ENCODE data around the gene LGALS12. TPM values are rescaled to one million over a fixed set of nuclear protein-coding genes. Genes with fewer than 3 reads are reported as not detected.

Gene LGALS12
- total and polyA plus RNA-seq, 4 donors, result 0.84 to 1.2 TPM; not detected in 2

DNA sequence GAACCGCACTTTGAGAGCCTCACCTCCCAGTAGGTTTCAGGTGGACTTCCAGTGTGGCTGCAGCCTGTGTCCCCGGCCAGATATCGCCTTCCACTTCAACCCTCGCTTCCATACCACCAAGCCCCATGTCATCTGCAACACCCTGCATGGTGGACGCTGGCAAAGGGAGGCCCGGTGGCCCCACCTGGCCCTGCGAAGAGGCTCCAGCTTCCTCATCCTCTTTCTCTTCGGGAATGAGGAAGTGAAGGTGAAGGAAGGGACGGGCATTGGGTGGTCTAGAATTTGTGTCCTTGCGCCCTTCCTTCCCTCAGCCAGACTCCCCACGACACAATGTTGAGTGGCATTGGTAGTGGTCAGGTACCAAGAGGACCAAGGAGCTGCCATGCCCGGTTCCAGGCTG is 2.9 kb downstream of the LGALS12 start:
- no peaks in the 10 kb centered on the region for H3K9me3 ChIP-seq (ENCODE audit: control insufficient read depth, low read length)
- no peaks in the 10 kb centered on the region for H3K36me3 ChIP-seq (ENCODE audit: control insufficient read depth in 1 of 2, insufficient read depth in 2 of 2, low read length in 1 of 2)
- intact Hi-C loops (cut with DNase I), result no loop called here
- H3K4me3 ChIP-seq (ENCODE audit: low read length in 2 of 2), result no peak overlapping the region
- no peak overlapping the region for H3K27ac ChIP-seq (ENCODE audit: low read depth in 1 of 2, low read length in 2 of 2)
- no peak for DNase-seq
- H3K4me1 ChIP-seq (ENCODE audit: control insufficient read depth in 1 of 2, insufficient read depth in 2 of 2, low read length in 2 of 2), result no peaks in the 10 kb centered on the region
- no peaks in the 10 kb centered on the region for H3K27me3 ChIP-seq (ENCODE audit: control insufficient read depth in 1 of 2, insufficient read depth in 2 of 2, low read length in 1 of 2)
- WGBS, 2 donors, result 95 to 97% methylated on average over 12 of the region's 12 CpGs
- no peak for ATAC-seq (ENCODE audit: low FRiP score)

DNA sequence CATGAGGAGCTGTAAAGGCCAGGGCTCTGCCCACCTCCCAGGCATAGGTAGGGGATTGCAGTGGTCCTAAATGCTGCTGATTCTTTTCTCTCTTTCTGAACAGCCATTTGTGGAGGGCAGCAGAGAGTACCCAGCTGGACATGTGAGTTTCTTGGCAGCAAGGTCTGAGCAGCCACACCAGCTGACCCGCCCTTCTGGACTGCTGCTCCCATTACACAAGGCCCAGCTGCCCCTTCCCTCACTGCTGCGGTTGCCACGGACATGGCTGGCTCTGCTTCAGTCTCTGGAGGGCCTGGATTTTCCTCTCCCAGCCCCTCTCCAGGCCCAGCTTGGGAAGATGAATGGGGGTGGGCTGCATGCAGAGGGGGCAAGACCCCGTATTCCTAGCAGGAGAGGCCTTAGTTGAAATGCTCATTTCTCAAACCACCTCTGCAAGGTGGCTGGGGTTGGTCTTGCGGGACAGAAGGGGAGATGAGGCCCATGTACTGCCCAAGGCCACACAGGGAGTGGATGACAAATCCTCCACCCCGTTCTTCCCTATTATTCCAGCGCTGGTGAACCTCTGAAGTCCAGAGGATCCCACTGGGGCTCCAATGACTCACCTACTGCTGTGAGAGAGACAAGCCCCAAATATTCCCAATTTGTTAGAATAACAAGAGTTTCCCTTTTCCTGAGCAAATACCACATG is 4.6 kb downstream of the LGALS12 start:
- Histone ChIP-seq H3K4me3 (ENCODE audit: low read length in 2 of 2) (no peak overlapping the region), H3K27me3 (ENCODE audit: control insufficient read depth in 1 of 2, insufficient read depth in 2 of 2, low read length in 1 of 2) (no peaks in the 10 kb centered on the region), H3K9me3 (ENCODE audit: control insufficient read depth, low read length) (no peaks in the 10 kb centered on the region), H3K4me1 (ENCODE audit: control insufficient read depth in 1 of 2, insufficient read depth in 2 of 2, low read length in 2 of 2) (no peaks in the 10 kb centered on the region), H3K36me3 (ENCODE audit: control insufficient read depth in 1 of 2, insufficient read depth in 2 of 2, low read length in 1 of 2) (no peaks in the 10 kb centered on the region), H3K27ac (ENCODE audit: low read depth in 1 of 2, low read length in 2 of 2) (no peak overlapping the region)
- WGBS, 2 donors, result 61% methylated on average over 7 of the region's 7 CpGs
- ATAC-seq (ENCODE audit: low FRiP score) (peak; percentile 59), DNase-seq (peak in 1 of 2 donors; percentile 74)
- intact Hi-C loops (cut with DNase I), result no loop called here

DNA sequence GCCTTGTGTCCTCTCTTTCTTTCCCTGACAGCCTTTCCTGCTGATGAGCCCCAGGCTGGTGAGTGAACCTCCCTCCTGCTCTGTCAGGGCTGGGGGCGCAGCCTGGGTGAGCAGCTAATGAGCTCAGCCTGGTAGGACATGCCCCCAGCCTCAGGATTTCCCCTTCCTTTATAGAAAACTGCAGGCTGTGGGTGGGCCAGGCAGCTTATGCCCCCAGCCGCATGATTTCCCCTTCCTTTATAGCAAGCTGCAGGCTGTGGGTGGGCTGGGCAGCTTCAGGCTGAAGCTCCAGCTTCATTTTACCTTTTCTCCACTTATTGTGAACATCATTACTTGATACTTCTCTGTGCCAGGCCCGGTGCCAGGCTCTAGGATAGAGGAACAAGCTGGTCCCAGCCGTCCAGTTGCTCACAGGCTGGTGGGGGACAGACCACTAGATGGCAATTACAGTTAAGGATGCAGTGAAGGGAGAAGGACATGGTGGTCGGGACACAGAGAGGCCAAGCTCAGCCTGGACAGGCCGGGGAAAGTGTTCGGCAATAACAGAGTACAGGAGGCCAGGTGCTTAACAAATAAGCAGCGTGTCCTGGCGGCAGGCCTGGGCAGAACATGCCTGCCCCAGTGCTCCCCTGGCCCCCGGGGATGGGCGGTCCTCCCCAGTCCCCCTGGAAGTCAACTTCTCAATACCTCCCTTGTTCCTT is 5.3 kb downstream of the LGALS12 start:
- WGBS, 2 donors, result 92 to 94% methylated on average over 10 to 11 of the region's 11 CpGs
- no peak for DNase-seq

GRCh38 chr11:63512816-63513215 is 6.9 kb downstream of the LGALS12 start:
- Histone ChIP-seq H3K9me3 (ENCODE audit: control insufficient read depth, low read length) (no peaks in the 10 kb centered on the region), H3K4me1 (ENCODE audit: control insufficient read depth in 1 of 2, insufficient read depth in 2 of 2, low read length in 2 of 2) (no peaks in the 10 kb centered on the region), H3K4me3 (ENCODE audit: low read length in 2 of 2) (no peak overlapping the region), H3K27me3 (ENCODE audit: control insufficient read depth in 1 of 2, insufficient read depth in 2 of 2, low read length in 1 of 2) (no peaks in the 10 kb centered on the region), H3K36me3 (ENCODE audit: control insufficient read depth in 1 of 2, insufficient read depth in 2 of 2, low read length in 1 of 2) (no peaks in the 10 kb centered on the region), H3K27ac (ENCODE audit: low read depth in 1 of 2, low read length in 2 of 2) (no peak overlapping the region)
- ATAC-seq (ENCODE audit: low FRiP score), result no peak
- intact Hi-C loops (cut with DNase I), result no loop called here
- DNase-seq, result no peak
- WGBS, 2 donors, result 90 to 91% methylated on average over 7 of the region's 7 CpGs

More for the DNA sequence above, 5.3 kb downstream of the LGALS12 start:
- H3K4me1 ChIP-seq (ENCODE audit: control insufficient read depth in 1 of 2, insufficient read depth in 2 of 2, low read length in 2 of 2), result no peaks in the 10 kb centered on the region
- H3K27me3 ChIP-seq (ENCODE audit: control insufficient read depth in 1 of 2, insufficient read depth in 2 of 2, low read length in 1 of 2), result no peaks in the 10 kb centered on the region
- H3K9me3 ChIP-seq (ENCODE audit: control insufficient read depth, low read length), result no peaks in the 10 kb centered on the region
- intact Hi-C loops (cut with DNase I), result no loop called here
- H3K36me3 ChIP-seq (ENCODE audit: control insufficient read depth in 1 of 2, insufficient read depth in 2 of 2, low read length in 1 of 2), result no peaks in the 10 kb centered on the region
- no peak overlapping the region for H3K27ac ChIP-seq (ENCODE audit: low read depth in 1 of 2, low read length in 2 of 2)
- no peak overlapping the region for H3K4me3 ChIP-seq (ENCODE audit: low read length in 2 of 2)
- ATAC-seq (ENCODE audit: low FRiP score), result no peak

DNA sequence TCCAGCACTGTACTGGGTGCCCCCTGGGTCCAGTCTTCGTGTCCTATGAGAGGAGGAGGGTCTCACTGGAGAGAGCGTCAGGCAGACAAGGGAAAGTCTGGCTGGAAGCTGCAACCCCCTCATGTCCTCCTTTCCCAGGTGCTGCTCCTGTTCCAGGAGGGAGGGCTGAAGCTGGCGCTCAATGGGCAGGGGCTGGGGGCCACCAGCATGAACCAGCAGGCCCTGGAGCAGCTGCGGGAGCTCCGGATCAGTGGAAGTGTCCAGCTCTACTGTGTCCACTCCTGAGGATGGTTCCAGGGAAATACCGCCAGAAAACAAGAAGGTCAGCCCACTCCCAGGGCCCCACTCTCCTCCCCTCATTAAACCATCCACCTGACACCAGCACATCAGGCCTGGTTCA is 10.2 kb downstream of the LGALS12 start:
- Histone ChIP-seq H3K4me3 (ENCODE audit: low read length in 2 of 2) (no peak overlapping the region), H3K4me1 (ENCODE audit: control insufficient read depth in 1 of 2, insufficient read depth in 2 of 2, low read length in 2 of 2) (no peaks in the 10 kb centered on the region), H3K27me3 (ENCODE audit: control insufficient read depth in 1 of 2, insufficient read depth in 2 of 2, low read length in 1 of 2) (no peaks in the 10 kb centered on the region), H3K9me3 (ENCODE audit: control insufficient read depth, low read length) (no peaks in the 10 kb centered on the region), H3K36me3 (ENCODE audit: control insufficient read depth in 1 of 2, insufficient read depth in 2 of 2, low read length in 1 of 2) (no peaks in the 10 kb centered on the region), H3K27ac (ENCODE audit: low read depth in 1 of 2, low read length in 2 of 2) (no peak overlapping the region)
- WGBS, 2 donors, result 96 to 97% methylated on average over 6 of the region's 6 CpGs
- ATAC-seq (ENCODE audit: low FRiP score), result no peak
- DNase-seq, result no peak
- intact Hi-C loops (cut with DNase I), result no loop called here

- no peaks in the 10 kb centered on the region for H3K36me3 ChIP-seq (ENCODE audit: control insufficient read depth in 1 of 2, insufficient read depth in 2 of 2, low read length in 1 of 2)
- H3K27ac ChIP-seq (ENCODE audit: low read depth in 1 of 2, low read length in 2 of 2), result no peak overlapping the region
- intact Hi-C loops (cut with DNase I), result no loop called here
- no peaks in the 10 kb centered on the region for H3K4me1 ChIP-seq (ENCODE audit: control insufficient read depth in 1 of 2, insufficient read depth in 2 of 2, low read length in 2 of 2)
- 94 to 96% methylated on average over 5 of the region's 5 CpGs for WGBS, 2 donors
- ATAC-seq (ENCODE audit: low FRiP score), result no peak
- H3K9me3 ChIP-seq (ENCODE audit: control insufficient read depth, low read length), result no peaks in the 10 kb centered on the region
- no peaks in the 10 kb centered on the region for H3K27me3 ChIP-seq (ENCODE audit: control insufficient read depth in 1 of 2, insufficient read depth in 2 of 2, low read length in 1 of 2)
- no peak overlapping the region for H3K4me3 ChIP-seq (ENCODE audit: low read length in 2 of 2)
- no peak for DNase-seq
These were observed 11.3 kb downstream of the LGALS12 start for GRCh38 chr11:63517156-63517555.

DNA sequence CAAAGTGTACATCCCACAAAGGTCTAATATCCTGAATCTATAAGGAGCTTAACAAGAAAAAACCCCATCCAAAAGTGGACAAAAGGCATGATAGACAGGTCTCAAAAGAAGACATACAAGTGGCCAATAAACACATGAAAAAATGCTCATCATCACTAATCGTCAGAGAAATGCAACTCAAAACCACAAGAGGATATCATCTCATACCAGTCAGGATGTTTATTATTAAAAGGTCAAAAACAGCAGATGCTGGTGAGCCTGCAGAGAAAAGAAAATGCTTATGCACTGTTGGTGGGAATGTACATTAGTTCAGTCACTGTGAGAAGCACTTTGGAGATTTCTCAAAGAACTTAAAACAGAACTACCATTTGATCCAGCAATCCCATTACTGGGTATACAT is 12.7 kb downstream of the LGALS12 start:
- Histone ChIP-seq H3K36me3 (ENCODE audit: control insufficient read depth in 1 of 2, insufficient read depth in 2 of 2, low read length in 1 of 2) (no peaks in the 10 kb centered on the region), H3K9me3 (ENCODE audit: control insufficient read depth, low read length) (peaks cover 1% of the 10 kb centered on the region), H3K27me3 (ENCODE audit: control insufficient read depth in 1 of 2, insufficient read depth in 2 of 2, low read length in 1 of 2) (no peaks in the 10 kb centered on the region), H3K27ac (ENCODE audit: low read depth in 1 of 2, low read length in 2 of 2) (no peak overlapping the region), H3K4me1 (ENCODE audit: control insufficient read depth in 1 of 2, insufficient read depth in 2 of 2, low read length in 2 of 2) (no peaks in the 10 kb centered on the region), H3K4me3 (ENCODE audit: low read length in 2 of 2) (no peak overlapping the region)
- intact Hi-C loops (cut with DNase I), result no loop called here
- 51 to 54% methylated on average over 1 of the region's 1 CpG for whole genome bisulfite sequencing, 2 donors
- no peak for ATAC-seq (ENCODE audit: low FRiP score)
- DNase-seq, result no peak

GRCh38 chr11:63520606-63521170 is 14.8 kb downstream of the LGALS12 start:
- intact Hi-C loops (cut with DNase I), result no loop called here
- Histone ChIP-seq H3K27me3 (ENCODE audit: control insufficient read depth in 1 of 2, insufficient read depth in 2 of 2, low read length in 1 of 2) (no peaks in the 10 kb centered on the region), H3K36me3 (ENCODE audit: control insufficient read depth in 1 of 2, insufficient read depth in 2 of 2, low read length in 1 of 2) (no peaks in the 10 kb centered on the region), H3K4me3 (ENCODE audit: low read length in 2 of 2) (no peak overlapping the region), H3K4me1 (ENCODE audit: control insufficient read depth in 1 of 2, insufficient read depth in 2 of 2, low read length in 2 of 2) (no peaks in the 10 kb centered on the region), H3K9me3 (ENCODE audit: control insufficient read depth, low read length) (peaks cover 1% of the 10 kb centered on the region), H3K27ac (ENCODE audit: low read depth in 1 of 2, low read length in 2 of 2) (no peak overlapping the region)
- 75% methylated on average over 5 of the region's 5 CpGs for WGBS, 2 donors
- no peak for DNase-seq
- ATAC-seq (ENCODE audit: low FRiP score), result no peak

DNA sequence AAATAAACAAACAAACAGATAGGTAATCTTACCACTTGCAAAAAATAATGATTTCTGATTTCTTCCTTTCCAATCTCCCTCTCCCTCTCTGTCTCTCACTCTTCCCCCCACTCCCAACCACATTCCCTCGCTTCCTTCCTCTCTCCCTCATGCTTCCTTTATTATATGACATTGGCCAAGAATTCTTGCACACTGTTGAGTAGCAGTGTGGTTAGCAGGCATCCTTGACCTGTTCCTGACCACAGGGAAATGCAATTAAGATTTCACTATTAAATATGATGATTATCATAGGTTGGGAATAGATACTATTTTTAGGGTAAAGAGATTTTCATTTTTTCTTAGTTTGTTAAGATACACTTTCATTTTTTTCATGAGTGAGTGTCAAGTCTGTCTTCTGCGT is 16.0 kb downstream of the LGALS12 start:
- no peak for DNase-seq
- ATAC-seq (ENCODE audit: low FRiP score), result no peak
- intact Hi-C loops (cut with DNase I), result no loop called here
- H3K4me1 ChIP-seq (ENCODE audit: control insufficient read depth in 1 of 2, insufficient read depth in 2 of 2, low read length in 2 of 2), result no peaks in the 10 kb centered on the region
- no peak overlapping the region for H3K4me3 ChIP-seq (ENCODE audit: low read length in 2 of 2)
- H3K27me3 ChIP-seq (ENCODE audit: control insufficient read depth in 1 of 2, insufficient read depth in 2 of 2, low read length in 1 of 2), result no peaks in the 10 kb centered on the region
- H3K27ac ChIP-seq (ENCODE audit: low read depth in 1 of 2, low read length in 2 of 2), result no peak overlapping the region
- 95% methylated on average over 2 of the region's 2 CpGs for WGBS, 2 donors
- H3K9me3 ChIP-seq (ENCODE audit: control insufficient read depth, low read length), result peaks cover 1% of the 10 kb centered on the region
- no peaks in the 10 kb centered on the region for H3K36me3 ChIP-seq (ENCODE audit: control insufficient read depth in 1 of 2, insufficient read depth in 2 of 2, low read length in 1 of 2)

Measured in aorta (tissue), 5 donors.